K562 (cell line): ENCODE data around the gene UBR1. TPM values are rescaled to one million over a fixed set of nuclear protein-coding genes. Genes with fewer than 3 reads are reported as not detected.

ENCODE experiments used
- CHD7 ChIP-seq: fragments of 200-600 bp; sonication (generic); IDR thresholded peaks from one replicate; pipeline ENCODE4 v1.6.1; 2012; ENCODE audit warnings: mild to moderate bottlenecking, low read depth, low read length, inconsistent platforms
- CTCFL ChIP-seq: IDR thresholded peaks from 2 replicates; pipeline ENCODE4 v1.6.1; 2011; ENCODE audit warnings: borderline replicate concordance, low read depth, mild to moderate bottlenecking, moderate library complexity, low read length; ENCODE audit not compliant: insufficient read depth, poor library complexity, severe bottlenecking
- NFATC3 ChIP-seq: fragments of 450-650 bp; IDR thresholded peaks from 2 replicates; pipeline ENCODE4 v1.6.1; 2017; ENCODE audit warnings: mild to moderate bottlenecking
- PHF21A ChIP-seq: fragments of 450-650 bp; IDR thresholded peaks from 2 replicates; pipeline ENCODE4 v1.6.1; 2017; ENCODE audit warnings: low read depth, borderline replicate concordance
- TCFL5 ChIP-seq: fragments of 250-450 bp; sonication (Bioruptor Pico); conservative IDR thresholded peaks from 2 replicates; pipeline ENCODE4 v1.6.1; 2021; ENCODE audit warnings: mild to moderate bottlenecking, moderate library complexity, matching md5 sums
- ZNF639 ChIP-seq, 2 experiments: fragments of 200-800 bp in 1 of 2; sonication (Bioruptor generic) in 1 of 2; sonication (generic) in 1 of 2; formaldehyde crosslinking in 1 of 2; IDR thresholded peaks in 1 of 2; conservative IDR thresholded peaks in 1 of 2; 2 replicates each; pipeline versions ENCODE4 v1.5.0 to v1.6.1; 2016 to 2020; ENCODE audit warnings: missing compliant biosample characterization in 1 of 2, missing genetic modification characterization in 1 of 2, missing genetic modification reagents in 1 of 2
- polyA plus RNA-seq, 8 experiments: library from polyadenylated mRNA; depleted of rRNA in 4 of 8; stranded (reverse) in 5 of 8; unstranded in 3 of 8; fragments of >200 nt; fragmentation: Nextera tagmentation in 2 of 8; fragmentation: Illumina TruSeq in 1 of 8; extraction: Ambion mirVana in 2 of 8; extraction: Trizol in 1 of 8; gene quantifications; 2 replicates each; pipeline versions ENCODE4 v1.2.1 to v1.2.3, GENCODE V29; 2011 to 2014; ENCODE audit warnings: inconsistent platforms in 1 of 8, missing spikeins in 1 of 8
- total RNA-seq, 7 experiments: library from RNA; depleted of rRNA in 6 of 7; stranded (reverse); fragments of >200 nt in 6 of 7; fragmentation: Illumina TruSeq in 2 of 7; extraction: Trizol in 2 of 7; gene quantifications; 2 replicates each; pipeline versions ENCODE4 v1.2.1 to v1.2.3, GENCODE V29; 2011 to 2021; ENCODE audit warnings: low replicate concordance in 1 of 7
- TF ChIP-seq, protein P1 (sequence below): fragments of 450-650 bp; IDR thresholded peaks from 2 replicates; pipeline ENCODE4 v1.6.1; 2016; ENCODE audit warnings: missing biosample characterization, missing genetic modification characterization

The UBR1 gene
- total and polyA plus RNA-seq, 9 of the 15 experiments (the other 6 are each of a cell fraction or from before 2014, with no cell fraction given), result 5.8 to 30.7 (median 15.3) TPM

- TF ChIP-seq CTCFL (no peak), ZNF639 (CRISPR knock-in tag; conservative IDR thresholded peaks at IDR 0.05 in 1 of 2, IDR thresholded peaks at IDR 0.05 in 1 of 2) (no peak), NFATC3 (no peak), CHD7 (no peak), TCFL5 (no peak), PHF21A (no peak)
- TF ChIP-seq, protein P1, sequence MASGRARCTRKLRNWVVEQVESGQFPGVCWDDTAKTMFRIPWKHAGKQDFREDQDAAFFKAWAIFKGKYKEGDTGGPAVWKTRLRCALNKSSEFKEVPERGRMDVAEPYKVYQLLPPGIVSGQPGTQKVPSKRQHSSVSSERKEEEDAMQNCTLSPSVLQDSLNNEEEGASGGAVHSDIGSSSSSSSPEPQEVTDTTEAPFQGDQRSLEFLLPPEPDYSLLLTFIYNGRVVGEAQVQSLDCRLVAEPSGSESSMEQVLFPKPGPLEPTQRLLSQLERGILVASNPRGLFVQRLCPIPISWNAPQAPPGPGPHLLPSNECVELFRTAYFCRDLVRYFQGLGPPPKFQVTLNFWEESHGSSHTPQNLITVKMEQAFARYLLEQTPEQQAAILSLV (tag), result no peak
These were observed 106.5 kb downstream of the UBR1 start (continued) for GRCh38 chr15:42999201-42999779.
